GM10266 (cell line): ENCODE measurements around the gene TBPL1.

Experiments used
- DNase-seq: peaks from one replicate; pipeline ENCODE4 v3.0.0; 2012; ENCODE audit errors: extremely low spot score
- CTCF ChIP-seq: IDR thresholded peaks from 2 replicates; pipeline ENCODE4 v1.5.1; 2012; ENCODE audit warnings: mild to moderate bottlenecking, low read depth; ENCODE audit not compliant: control insufficient read depth, insufficient read depth; ENCODE audit errors: missing control alignments

Gene TBPL1

GRCh38 chr6:133955582-133956415, 2.8 kb downstream of the TBPL1 start:
- no peak for TF ChIP-seq CTCF
- no peak for DNase-seq

- DNase-seq, result no peak
- no peak for TF ChIP-seq CTCF
Measured at GRCh38 chr6:133956416-133957049, 3.5 kb downstream of the TBPL1 start.

- TF ChIP-seq CTCF, result no peak
- DNase-seq, result no peak
Measured at GRCh38 chr6:133957227-133957626, 4.2 kb downstream of the TBPL1 start.

- no peak for TF ChIP-seq CTCF
- DNase-seq, result no peak
Measured at GRCh38 chr6:133957780-133958242, 4.8 kb downstream of the TBPL1 start.

- no peak for TF ChIP-seq CTCF
- DNase-seq, result no peak
Measured at GRCh38 chr6:133958791-133959190, 5.8 kb downstream of the TBPL1 start.

GRCh38 chr6:133959667-133960368, 6.8 kb downstream of the TBPL1 start:
- no peak for DNase-seq
- TF ChIP-seq CTCF, result no peak
